ENCODE data around the gene PADI2.

Gene PADI2

DNA sequence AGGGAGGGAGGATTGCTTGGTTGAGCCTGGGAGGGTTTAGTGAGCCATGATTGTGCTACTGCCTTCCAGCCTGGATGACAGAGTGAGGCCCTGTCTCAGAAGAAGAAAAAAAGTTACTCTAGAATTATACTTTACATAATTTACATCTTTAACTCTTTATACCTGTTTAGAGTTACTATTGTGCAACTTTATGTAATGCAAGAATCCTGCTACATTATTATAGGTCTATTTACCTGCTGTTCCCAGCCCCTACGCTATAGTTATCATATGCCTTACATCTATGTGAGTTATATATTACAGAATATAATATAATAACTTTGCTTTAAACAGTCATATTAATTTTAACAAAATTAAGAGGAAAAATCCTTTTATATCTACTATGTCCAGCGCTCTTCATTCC, 79.7 kb downstream of the PADI2 start:
- no peak overlapping the region for H3K4me2 ChIP-seq (ENCODE audit: low read length)
- H4K20me1 ChIP-seq (ENCODE audit: insufficient read depth, low read length), result no peaks in the 10 kb centered on the region
- H3K27me3 ChIP-seq (ENCODE audit: insufficient read depth, low read length), result no peaks in the 10 kb centered on the region
- peaks cover 68% of the 10 kb centered on the region for H3K36me3 ChIP-seq (ENCODE audit: insufficient read depth, low read length)
- no peak for TF ChIP-seq EZH2 (IDR thresholded peaks at IDR 0.05; ENCODE audit: borderline replicate concordance, low read length)
- TF ChIP-seq, protein P1, sequence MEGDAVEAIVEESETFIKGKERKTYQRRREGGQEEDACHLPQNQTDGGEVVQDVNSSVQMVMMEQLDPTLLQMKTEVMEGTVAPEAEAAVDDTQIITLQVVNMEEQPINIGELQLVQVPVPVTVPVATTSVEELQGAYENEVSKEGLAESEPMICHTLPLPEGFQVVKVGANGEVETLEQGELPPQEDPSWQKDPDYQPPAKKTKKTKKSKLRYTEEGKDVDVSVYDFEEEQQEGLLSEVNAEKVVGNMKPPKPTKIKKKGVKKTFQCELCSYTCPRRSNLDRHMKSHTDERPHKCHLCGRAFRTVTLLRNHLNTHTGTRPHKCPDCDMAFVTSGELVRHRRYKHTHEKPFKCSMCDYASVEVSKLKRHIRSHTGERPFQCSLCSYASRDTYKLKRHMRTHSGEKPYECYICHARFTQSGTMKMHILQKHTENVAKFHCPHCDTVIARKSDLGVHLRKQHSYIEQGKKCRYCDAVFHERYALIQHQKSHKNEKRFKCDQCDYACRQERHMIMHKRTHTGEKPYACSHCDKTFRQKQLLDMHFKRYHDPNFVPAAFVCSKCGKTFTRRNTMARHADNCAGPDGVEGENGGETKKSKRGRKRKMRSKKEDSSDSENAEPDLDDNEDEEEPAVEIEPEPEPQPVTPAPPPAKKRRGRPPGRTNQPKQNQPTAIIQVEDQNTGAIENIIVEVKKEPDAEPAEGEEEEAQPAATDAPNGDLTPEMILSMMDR (IDR thresholded peaks at IDR 0.05; ENCODE audit: low read length), result no peak
- H3K4me1 ChIP-seq (ENCODE audit: insufficient read depth, low read length, severe bottlenecking), result no peaks in the 10 kb centered on the region
- H3K9ac ChIP-seq (ENCODE audit: low read length), result no peak overlapping the region
- no peaks in the 10 kb centered on the region for H3F3A ChIP-seq (ENCODE audit: insufficient read depth, low read length)
- no peaks in the 10 kb centered on the region for H3K9me3 ChIP-seq (ENCODE audit: low read length)
- no peak overlapping the region for H2AFZ ChIP-seq (ENCODE audit: low read length)
- no peaks in the 10 kb centered on the region for H3K79me2 ChIP-seq (ENCODE audit: insufficient read depth, low read length)
- H3K9me2 ChIP-seq (ENCODE audit: low read depth, low read length), result no peaks in the 10 kb centered on the region
- H3K4me3 ChIP-seq (ENCODE audit: low read depth, low read length, poor library complexity, severe bottlenecking), result no peak overlapping the region
- H3K27ac ChIP-seq (ENCODE audit: low read depth, low read length, poor library complexity, severe bottlenecking), result no peak overlapping the region

DNA sequence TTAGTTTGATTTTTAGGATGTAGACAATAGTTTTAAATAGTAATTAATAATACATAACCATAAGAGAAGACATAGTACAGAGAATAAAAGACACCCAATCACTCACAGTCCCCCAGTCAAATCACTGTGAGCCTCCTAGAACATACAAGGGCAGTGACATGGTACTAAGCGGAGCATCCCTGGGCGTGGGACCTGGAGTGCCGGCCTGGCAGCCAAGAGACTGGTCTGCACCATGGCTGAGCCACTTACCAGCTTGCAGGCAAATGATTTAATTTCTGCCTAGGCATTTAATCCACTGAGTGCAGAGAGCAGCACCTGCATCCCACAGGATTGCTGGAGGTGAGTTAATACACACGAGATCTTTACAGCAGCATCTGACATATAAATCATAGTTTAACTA, 85.8 kb downstream of the PADI2 start:
- H3K4me3 ChIP-seq (ENCODE audit: low read depth, low read length, poor library complexity, severe bottlenecking), result no peak overlapping the region
- no peaks in the 10 kb centered on the region for H3K79me2 ChIP-seq (ENCODE audit: insufficient read depth, low read length)
- no peak overlapping the region for H3K27ac ChIP-seq (ENCODE audit: low read depth, low read length, poor library complexity, severe bottlenecking)
- H3K36me3 ChIP-seq (ENCODE audit: insufficient read depth, low read length), result peaks cover 65% of the 10 kb centered on the region
- H3K4me2 ChIP-seq (ENCODE audit: low read length), result no peak overlapping the region
- no peaks in the 10 kb centered on the region for H3K9me3 ChIP-seq (ENCODE audit: low read length)
- H3K27me3 ChIP-seq (ENCODE audit: insufficient read depth, low read length), result no peaks in the 10 kb centered on the region
- H3F3A ChIP-seq (ENCODE audit: insufficient read depth, low read length), result no peaks in the 10 kb centered on the region
- H4K20me1 ChIP-seq (ENCODE audit: insufficient read depth, low read length), result no peaks in the 10 kb centered on the region
- no peak overlapping the region for H2AFZ ChIP-seq (ENCODE audit: low read length)
- no peaks in the 10 kb centered on the region for H3K9me2 ChIP-seq (ENCODE audit: low read depth, low read length)
- H3K4me1 ChIP-seq (ENCODE audit: insufficient read depth, low read length, severe bottlenecking), result no peaks in the 10 kb centered on the region
- no peak overlapping the region for H3K9ac ChIP-seq (ENCODE audit: low read length)
- TF ChIP-seq, protein P1 (IDR thresholded peaks at IDR 0.05; ENCODE audit: low read length), result no peak

DNA sequence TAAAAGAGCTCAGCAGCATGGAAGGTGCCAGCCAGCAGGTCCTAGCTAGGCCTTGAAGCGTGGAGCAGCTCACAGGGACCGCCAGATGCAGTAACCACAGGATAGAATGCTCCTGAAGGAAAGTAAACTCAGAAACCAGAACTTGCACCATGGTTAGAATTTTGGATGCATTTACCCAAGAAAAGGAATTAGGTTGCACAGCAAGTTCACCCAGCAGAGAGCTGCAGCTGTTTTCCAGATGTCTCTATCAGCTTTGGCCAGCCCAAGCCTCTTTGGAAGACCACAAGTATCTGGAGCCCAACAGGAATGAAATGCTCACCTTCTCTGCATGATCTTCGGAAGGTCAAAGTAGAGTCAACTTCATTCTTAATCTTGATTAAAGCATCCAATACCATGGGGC, 86.5 kb downstream of the PADI2 start:
- no peak overlapping the region for H2AFZ ChIP-seq (ENCODE audit: low read length)
- H3K9ac ChIP-seq (ENCODE audit: low read length), result no peak overlapping the region
- no peak for TF ChIP-seq EZH2 (IDR thresholded peaks at IDR 0.05; ENCODE audit: borderline replicate concordance, low read length)
- TF ChIP-seq, protein P1 (IDR thresholded peaks at IDR 0.05; ENCODE audit: low read length), result no peak
- no peaks in the 10 kb centered on the region for H3K27me3 ChIP-seq (ENCODE audit: insufficient read depth, low read length)
- no peak overlapping the region for H3K4me2 ChIP-seq (ENCODE audit: low read length)
- H3F3A ChIP-seq (ENCODE audit: insufficient read depth, low read length), result no peaks in the 10 kb centered on the region
- H3K27ac ChIP-seq (ENCODE audit: low read depth, low read length, poor library complexity, severe bottlenecking), result no peak overlapping the region
- no peaks in the 10 kb centered on the region for H3K4me1 ChIP-seq (ENCODE audit: insufficient read depth, low read length, severe bottlenecking)
- no peaks in the 10 kb centered on the region for H3K9me3 ChIP-seq (ENCODE audit: low read length)
- H3K9me2 ChIP-seq (ENCODE audit: low read depth, low read length), result no peaks in the 10 kb centered on the region
- H3K36me3 ChIP-seq (ENCODE audit: insufficient read depth, low read length), result peaks cover 68% of the 10 kb centered on the region
- no peaks in the 10 kb centered on the region for H4K20me1 ChIP-seq (ENCODE audit: insufficient read depth, low read length)
- H3K4me3 ChIP-seq (ENCODE audit: low read depth, low read length, poor library complexity, severe bottlenecking), result no peak overlapping the region
- no peaks in the 10 kb centered on the region for H3K79me2 ChIP-seq (ENCODE audit: insufficient read depth, low read length)
